Measurements from ENCODE around the gene EXOC8. TPM values are rescaled to one million over a fixed set of nuclear protein-coding genes. Genes with fewer than 3 reads are reported as not detected.

EXOC8 gene
- total RNA-seq (10.3 and 12.6 TPM in 2 replicates), polyA plus RNA-seq (3.2 and 4.9 TPM in 2 replicates)

- H3K27me3 ChIP-seq, result no peaks in the 10 kb centered on the region
- H3K4me3 ChIP-seq, result peak within 1 kb of the TSS; percentile 62
- peak; percentile 4 for TF ChIP-seq CTCF (IDR thresholded peaks at IDR 0.05; ENCODE audit: low read depth, low read length)
These were observed at the start of gene EXOC8 for GRCh38 chr1:231337472-231338269. EXOC8 (minus strand) TSS chr1:231337852; CDS start chr1:231337745, 107 bp downstream.

GRCh38 chr1:231386466-231386865 lies 48.8 kb upstream of the EXOC8 start:
- H3K27ac ChIP-seq, result no peak overlapping the region
- no peaks in the 10 kb centered on the region for H3K36me3 ChIP-seq
- TF ChIP-seq CTCF (IDR thresholded peaks at IDR 0.05; ENCODE audit: low read depth, low read length), result no peak
- H3K9me3 ChIP-seq (ENCODE audit: low read depth), result no peaks in the 10 kb centered on the region
- no peak overlapping the region for H3K4me3 ChIP-seq
- no peak for DNase-seq (ENCODE audit: low read depth in 1 of 2, low spot score in 1 of 2)
- H3K27me3 ChIP-seq, result no peaks in the 10 kb centered on the region
- H3K4me1 ChIP-seq (ENCODE audit: low read depth), result peaks cover 11% of the 10 kb centered on the region

More at GRCh38 chr1:231337472-231338269, at the start of gene EXOC8:
- Histone ChIP-seq H3K4me1 (ENCODE audit: low read depth) (peaks cover 43% of the 10 kb centered on the region), H3K36me3 (no peaks in the 10 kb centered on the region), H3K9me3 (ENCODE audit: low read depth) (no peaks in the 10 kb centered on the region), H3K27ac (peak within 1 kb of the TSS; percentile 93)
- DNase-seq (ENCODE audit: low read depth in 1 of 2, low spot score in 1 of 2), result peak; percentile 97 to 98

- Histone ChIP-seq H3K4me3 (no peak overlapping the region), H3K27me3 (no peaks in the 10 kb centered on the region), H3K36me3 (no peaks in the 10 kb centered on the region), H3K4me1 (ENCODE audit: low read depth) (peaks cover 11% of the 10 kb centered on the region), H3K9me3 (ENCODE audit: low read depth) (no peaks in the 10 kb centered on the region), H3K27ac (no peak overlapping the region)
- no peak for DNase-seq (ENCODE audit: low read depth in 1 of 2, low spot score in 1 of 2)
- no peak for TF ChIP-seq CTCF (IDR thresholded peaks at IDR 0.05; ENCODE audit: low read depth, low read length)
These were observed 47.7 kb upstream of the EXOC8 start for GRCh38 chr1:231385416-231385748.

- no peak for TF ChIP-seq CTCF (IDR thresholded peaks at IDR 0.05; ENCODE audit: low read depth, low read length)
- H3K4me3 ChIP-seq, result no peak overlapping the region
- no peaks in the 10 kb centered on the region for H3K9me3 ChIP-seq (ENCODE audit: low read depth)
- H3K27ac ChIP-seq, result no peak overlapping the region
- no peak for DNase-seq (ENCODE audit: low read depth in 1 of 2, low spot score in 1 of 2)
- H3K36me3 ChIP-seq, result no peaks in the 10 kb centered on the region
- peaks cover 11% of the 10 kb centered on the region for H3K4me1 ChIP-seq (ENCODE audit: low read depth)
- H3K27me3 ChIP-seq, result no peaks in the 10 kb centered on the region
These were observed 47.2 kb upstream of the EXOC8 start for GRCh38 chr1:231384696-231385415.

GRCh38 chr1:231383159-231383860 lies 45.7 kb upstream of the EXOC8 start:
- Histone ChIP-seq H3K9me3 (ENCODE audit: low read depth) (no peaks in the 10 kb centered on the region), H3K4me1 (ENCODE audit: low read depth) (peaks cover 13% of the 10 kb centered on the region), H3K27me3 (no peaks in the 10 kb centered on the region), H3K36me3 (no peaks in the 10 kb centered on the region), H3K27ac (peak overlapping the region; percentile 59), H3K4me3 (no peak overlapping the region)
- TF ChIP-seq CTCF (IDR thresholded peaks at IDR 0.05; ENCODE audit: low read depth, low read length), result no peak
- DNase-seq (ENCODE audit: low read depth in 1 of 2, low spot score in 1 of 2), result no peak

All from cardiac muscle cell (in vitro differentiated cells and primary cell).